HEK293T (cell line): ENCODE data around the gene STH.

Experiments used
- CTCF ChIA-PET: fragments of 350-600 bp; formaldehyde crosslinking; extraction: SDS; loops from one replicate; lab custom pipeline; 2021; ENCODE audit warnings: antibody characterized with exemption, inconsistent platforms; lab: Yijun Ruan, JAX
- POLR2A ChIA-PET: fragments of 350-600 bp; formaldehyde crosslinking; extraction: SDS; loops from one replicate; lab custom pipeline; 2020; ENCODE audit warnings: antibody characterized with exemption, inconsistent platforms; lab: Yijun Ruan, JAX
- DNase-seq: peaks from one replicate; pipeline ENCODE4 v3.0.0; 2012; ENCODE audit warnings: mixed read lengths; ENCODE audit errors: extremely low spot score
- ARNT ChIP-seq: fragments of 450-650 bp; IDR thresholded peaks from 2 replicates; pipeline ENCODE4 v1.6.1; 2017; ENCODE audit warnings: mild to moderate bottlenecking
- BHLHE40 ChIP-seq: fragments of 450-650 bp; IDR thresholded peaks from 2 replicates; pipeline ENCODE4 v1.6.1; 2016; ENCODE audit warnings: mild to moderate bottlenecking, moderate library complexity, borderline replicate concordance
- CTBP1 ChIP-seq: fragments of 450-650 bp; IDR thresholded peaks from 2 replicates; pipeline ENCODE4 v1.6.1; 2016; ENCODE audit warnings: borderline replicate concordance
- ELF4 ChIP-seq: fragments of 450-650 bp; IDR thresholded peaks from 2 replicates; pipeline ENCODE4 v1.6.1; 2017; ENCODE audit warnings: antibody characterized with exemption
- FOXA1 ChIP-seq: fragments of 450-650 bp; IDR thresholded peaks from 2 replicates; pipeline ENCODE4 v1.6.1; 2016; ENCODE audit warnings: mild to moderate bottlenecking
- FOXK2 ChIP-seq: fragments of 450-650 bp; IDR thresholded peaks from 2 replicates; pipeline ENCODE4 v1.6.1; 2016; ENCODE audit warnings: mild to moderate bottlenecking
- FOXM1 ChIP-seq: fragments of 450-650 bp; IDR thresholded peaks from 2 replicates; pipeline ENCODE4 v1.6.1; 2017; ENCODE audit warnings: mild to moderate bottlenecking, borderline replicate concordance
- HDGF ChIP-seq: fragments of 450-650 bp; IDR thresholded peaks from 2 replicates; pipeline ENCODE4 v1.6.1; 2017; ENCODE audit warnings: antibody characterized with exemption, borderline replicate concordance
- L3MBTL2 ChIP-seq: fragments of 450-650 bp; conservative IDR thresholded peaks from 2 replicates; pipeline ENCODE4 v1.6.1; 2016; ENCODE audit warnings: mild to moderate bottlenecking
- LEF1 ChIP-seq: fragments of 450-650 bp; IDR thresholded peaks from 2 replicates; pipeline ENCODE4 v1.6.1; 2017; ENCODE audit warnings: mild to moderate bottlenecking, borderline replicate concordance
- NFRKB ChIP-seq: fragments of 450-650 bp; IDR thresholded peaks from 2 replicates; pipeline ENCODE4 v1.6.1; 2016; ENCODE audit warnings: mild to moderate bottlenecking, moderate library complexity
- SP1 ChIP-seq: fragments of 450-650 bp; IDR thresholded peaks from 2 replicates; pipeline ENCODE4 v1.6.1; 2017
- SUZ12 ChIP-seq: fragments of 450-650 bp; IDR thresholded peaks from 2 replicates; pipeline ENCODE4 v1.6.1; 2016; ENCODE audit warnings: mild to moderate bottlenecking
- TARDBP ChIP-seq: fragments of 450-650 bp; IDR thresholded peaks from 2 replicates; pipeline ENCODE4 v1.6.1; 2016
- ZNF384 ChIP-seq: fragments of 450-650 bp; IDR thresholded peaks from 2 replicates; pipeline ENCODE4 v1.6.1; 2016
- TF ChIP-seq, protein P1 (sequence below): fragments of 450-650 bp; IDR thresholded peaks from 2 replicates; pipeline ENCODE4 v1.6.1; 2016

Gene STH

DNA sequence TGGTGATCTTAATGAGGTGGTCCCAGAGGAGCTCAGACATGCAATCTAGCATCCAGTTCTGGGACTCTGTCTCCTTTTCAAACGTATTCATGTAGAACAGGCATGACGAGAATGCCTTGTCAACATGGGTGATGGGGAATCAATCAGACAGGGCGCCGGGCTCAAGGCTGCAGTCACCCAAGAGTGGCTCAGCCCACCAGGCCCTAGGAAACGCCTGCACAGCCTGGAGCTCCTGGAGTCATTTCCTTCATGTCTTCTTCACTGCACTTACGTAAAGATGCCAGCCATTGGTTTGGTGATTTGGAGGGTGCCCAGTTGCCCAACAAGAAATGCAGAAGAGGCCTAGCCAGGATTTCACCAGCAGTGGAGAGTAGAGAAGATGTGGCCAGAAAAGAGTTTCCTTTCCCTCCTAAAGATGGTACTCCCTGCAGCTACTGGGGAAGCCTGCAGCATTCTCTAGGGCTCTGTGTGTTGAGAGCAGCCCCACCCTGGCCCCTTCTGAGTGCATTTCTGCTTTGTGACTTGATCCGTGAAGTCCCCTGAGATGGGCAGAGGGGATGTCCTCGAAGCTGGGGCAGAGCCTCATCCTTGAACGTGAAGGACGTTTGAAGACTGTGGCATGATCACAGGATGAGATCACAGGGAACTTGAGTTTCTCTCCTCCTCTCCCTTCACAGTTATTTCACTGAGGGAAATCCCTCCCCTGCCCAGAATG lies 24.0 kb upstream of the STH start:
- ChIA-PET CTCF (interaction anchor here (0.7 kb wide), 1 partner anchor 1531 kb away, joined by 3 read pairs; no protein-coding TSS in a partner anchor), POLR2A (no interaction called here)
- TF ChIP-seq BHLHE40 (no peak), HDGF (no peak), TARDBP (no peak), NFRKB (no peak)
- TF ChIP-seq, protein P1, sequence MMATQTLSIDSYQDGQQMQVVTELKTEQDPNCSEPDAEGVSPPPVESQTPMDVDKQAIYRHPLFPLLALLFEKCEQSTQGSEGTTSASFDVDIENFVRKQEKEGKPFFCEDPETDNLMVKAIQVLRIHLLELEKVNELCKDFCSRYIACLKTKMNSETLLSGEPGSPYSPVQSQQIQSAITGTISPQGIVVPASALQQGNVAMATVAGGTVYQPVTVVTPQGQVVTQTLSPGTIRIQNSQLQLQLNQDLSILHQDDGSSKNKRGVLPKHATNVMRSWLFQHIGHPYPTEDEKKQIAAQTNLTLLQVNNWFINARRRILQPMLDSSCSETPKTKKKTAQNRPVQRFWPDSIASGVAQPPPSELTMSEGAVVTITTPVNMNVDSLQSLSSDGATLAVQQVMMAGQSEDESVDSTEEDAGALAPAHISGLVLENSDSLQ, result no peak
- DNase-seq, result no peak

DNA sequence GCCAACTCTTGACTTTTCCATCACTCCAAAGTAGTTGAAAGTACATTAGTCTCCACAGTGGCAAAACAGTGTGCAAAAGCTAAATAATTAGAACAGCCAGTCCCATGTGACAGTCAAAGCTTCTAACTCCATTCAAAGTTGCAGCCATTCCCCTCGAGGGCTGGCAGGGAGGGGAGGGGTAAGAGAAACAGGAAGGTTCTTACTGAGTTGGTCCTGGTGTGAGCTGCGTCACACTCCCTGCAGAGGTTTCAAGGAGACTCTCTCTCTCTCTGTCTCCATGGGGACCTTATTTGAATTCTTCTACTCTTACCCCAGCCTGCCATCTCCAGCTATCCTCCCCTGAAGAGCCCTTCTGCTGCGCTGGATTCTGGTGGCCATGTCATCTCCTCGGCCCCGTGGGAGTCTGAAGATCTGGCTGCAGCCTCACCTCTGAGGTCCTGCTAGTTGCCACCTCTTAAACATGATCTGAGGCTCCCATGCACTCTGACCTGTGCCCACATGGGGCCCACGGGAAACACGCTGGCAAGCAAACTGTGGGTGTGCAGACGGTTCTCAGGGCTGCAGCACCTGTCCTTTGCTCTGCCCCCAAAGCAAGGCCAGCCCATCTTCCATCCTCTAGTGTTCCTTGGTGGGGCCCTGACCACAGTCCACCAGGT lies 23.3 kb upstream of the STH start:
- ChIA-PET CTCF (interaction anchor here (0.7 kb wide), 1 partner anchor 1532 kb away, joined by 3 read pairs; no protein-coding TSS in a partner anchor), POLR2A (no interaction called here)
- TF ChIP-seq SP1, result no peak
- TF ChIP-seq FOXK2, result no peak
- TF ChIP-seq ARNT, result no peak
- no peak for TF ChIP-seq FOXM1
- no peak for DNase-seq

DNA sequence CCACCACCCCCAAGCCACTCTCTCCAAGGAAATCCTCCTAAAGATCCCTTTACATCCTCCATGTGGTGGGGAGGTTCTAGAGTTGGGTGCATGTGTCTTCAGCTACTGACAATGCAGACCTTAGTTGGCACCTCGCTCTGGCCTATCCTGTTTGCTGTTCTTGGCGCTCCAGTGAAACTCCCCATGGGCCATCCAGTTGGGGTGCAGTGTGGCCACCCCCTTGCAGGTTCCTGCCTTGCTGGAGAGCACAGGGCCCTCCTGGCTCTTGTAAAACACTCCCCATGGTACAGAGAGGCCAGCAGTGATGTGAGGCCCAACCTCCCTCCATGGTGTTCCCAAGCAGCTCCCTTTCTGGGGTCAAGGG lies 22.7 kb upstream of the STH start:
- no peak for DNase-seq
- ChIA-PET CTCF (interaction anchor here (0.6 kb wide), 1 partner anchor 122 kb away, joined by 3 read pairs; no protein-coding TSS in a partner anchor), POLR2A (no interaction called here)
- TF ChIP-seq, protein P1, result no peak

GRCh38 chr17:45976755-45977505 lies 22.1 kb upstream of the STH start:
- no peak for TF ChIP-seq SP1
- ChIA-PET POLR2A (no interaction called here), CTCF (interaction anchor here (0.6 kb wide), 1 partner anchor 122 kb away, joined by 3 read pairs; no protein-coding TSS in a partner anchor)
- no peak for DNase-seq

GRCh38 chr17:45977506-45977824 lies 21.6 kb upstream of the STH start:
- TF ChIP-seq, protein P1, result no peak
- TF ChIP-seq SP1, result no peak
- TF ChIP-seq FOXM1, result no peak
- TF ChIP-seq FOXK2, result no peak
- TF ChIP-seq NFRKB, result no peak
- no peak for TF ChIP-seq ARNT
- TF ChIP-seq ZNF384, result no peak
- TF ChIP-seq FOXA1, result no peak
- no peak for TF ChIP-seq CTBP1
- no peak for TF ChIP-seq BHLHE40
- TF ChIP-seq L3MBTL2, result no peak
- no peak for TF ChIP-seq LEF1
- no peak for TF ChIP-seq HDGF
- TF ChIP-seq SUZ12, result no peak
- no peak for TF ChIP-seq ELF4
- TF ChIP-seq TARDBP, result no peak
- DNase-seq, result no peak
- ChIA-PET CTCF (no interaction called here), POLR2A (no interaction called here)

DNA sequence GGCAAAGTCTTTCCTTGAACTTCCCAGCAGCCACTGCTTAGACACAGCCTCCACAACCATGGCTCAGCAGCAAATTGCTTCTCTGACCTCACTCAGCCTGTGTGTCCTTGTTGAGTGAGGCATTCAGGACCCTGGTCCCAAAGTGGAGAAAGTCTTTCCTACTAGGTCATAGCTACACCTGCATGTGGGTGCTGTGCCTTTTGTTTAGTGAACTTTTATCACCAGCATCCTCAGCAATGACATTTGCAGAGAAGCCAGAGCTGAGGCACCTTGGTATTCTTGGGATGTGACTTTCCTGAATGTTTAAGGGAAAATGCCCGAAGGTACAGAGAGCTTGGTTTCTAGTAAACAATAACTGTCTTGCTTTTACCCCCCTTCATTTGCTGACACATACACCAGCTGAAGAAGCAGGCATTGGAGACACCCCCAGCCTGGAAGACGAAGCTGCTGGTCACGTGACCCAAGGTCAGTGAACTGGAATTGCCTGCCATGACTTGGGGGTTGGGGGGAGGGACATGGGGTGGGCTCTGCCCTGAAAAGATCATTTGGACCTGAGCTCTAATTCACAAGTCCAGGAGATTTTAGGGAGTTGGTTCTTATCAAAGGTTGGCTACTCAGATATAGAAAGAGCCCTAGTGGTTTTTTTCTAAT lies 20.9 kb upstream of the STH start:
- ChIA-PET CTCF (interaction anchor here (0.8 kb wide), 1 partner anchor 12 kb away, joined by 5 read pairs; no protein-coding TSS in a partner anchor), POLR2A (no interaction called here)
- no peak for DNase-seq
- TF ChIP-seq, protein P1, result no peak
- no peak for TF ChIP-seq L3MBTL2
- no peak for TF ChIP-seq NFRKB
- TF ChIP-seq CTBP1, result no peak
- TF ChIP-seq FOXA1, result no peak
- no peak for TF ChIP-seq BHLHE40
- no peak for TF ChIP-seq SUZ12
- no peak for TF ChIP-seq TARDBP
- no peak for TF ChIP-seq LEF1
- no peak for TF ChIP-seq SP1
- no peak for TF ChIP-seq ARNT
- no peak for TF ChIP-seq HDGF
- TF ChIP-seq FOXM1, result no peak
- no peak for TF ChIP-seq ZNF384
- no peak for TF ChIP-seq FOXK2
- no peak for TF ChIP-seq ELF4
